ENCODE measurements around the gene MINDY2.

DNA sequence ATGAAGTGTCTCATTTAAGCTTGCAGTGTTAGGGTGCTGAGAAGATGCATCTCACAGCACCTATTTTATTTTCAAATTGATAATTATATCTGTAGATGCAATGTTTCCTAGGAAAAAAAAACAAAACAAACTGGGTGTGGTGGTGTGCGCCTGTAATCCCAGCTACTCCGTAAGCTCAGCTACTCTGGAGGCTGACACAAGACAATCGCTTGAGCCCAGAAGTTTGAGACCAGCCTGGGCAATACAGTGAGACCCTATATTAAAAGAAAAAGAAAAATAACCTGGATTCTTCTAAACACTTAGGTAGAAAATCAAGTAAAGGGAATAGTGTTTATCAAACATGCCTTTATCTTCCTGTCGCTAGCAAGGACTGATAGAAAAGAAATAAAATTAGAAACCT, 1.9 kb downstream of the MINDY2 start:
- TF ChIP-seq, protein P1, sequence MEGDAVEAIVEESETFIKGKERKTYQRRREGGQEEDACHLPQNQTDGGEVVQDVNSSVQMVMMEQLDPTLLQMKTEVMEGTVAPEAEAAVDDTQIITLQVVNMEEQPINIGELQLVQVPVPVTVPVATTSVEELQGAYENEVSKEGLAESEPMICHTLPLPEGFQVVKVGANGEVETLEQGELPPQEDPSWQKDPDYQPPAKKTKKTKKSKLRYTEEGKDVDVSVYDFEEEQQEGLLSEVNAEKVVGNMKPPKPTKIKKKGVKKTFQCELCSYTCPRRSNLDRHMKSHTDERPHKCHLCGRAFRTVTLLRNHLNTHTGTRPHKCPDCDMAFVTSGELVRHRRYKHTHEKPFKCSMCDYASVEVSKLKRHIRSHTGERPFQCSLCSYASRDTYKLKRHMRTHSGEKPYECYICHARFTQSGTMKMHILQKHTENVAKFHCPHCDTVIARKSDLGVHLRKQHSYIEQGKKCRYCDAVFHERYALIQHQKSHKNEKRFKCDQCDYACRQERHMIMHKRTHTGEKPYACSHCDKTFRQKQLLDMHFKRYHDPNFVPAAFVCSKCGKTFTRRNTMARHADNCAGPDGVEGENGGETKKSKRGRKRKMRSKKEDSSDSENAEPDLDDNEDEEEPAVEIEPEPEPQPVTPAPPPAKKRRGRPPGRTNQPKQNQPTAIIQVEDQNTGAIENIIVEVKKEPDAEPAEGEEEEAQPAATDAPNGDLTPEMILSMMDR (IDR thresholded peaks at IDR 0.05) = no peak
- no peak for TF ChIP-seq POLR2A (IDR thresholded peaks at IDR 0.05)
